Left lung (tissue), 10 donors: Measurements from ENCODE around the gene PXK. TPM values are rescaled to one million over a fixed set of nuclear protein-coding genes. Genes with fewer than 3 reads are reported as not detected.
"Not testable (repeated sequence)": the region's sequence is repeated elsewhere in the genome, so short reads cannot be mapped to it uniquely, and the experiment has no call there.

Source experiments
- ATAC-seq: fragments of 200-7000 bp; cut with Tn5 transposase; one replicate; pipeline ENCODE4 v1.9.1; 2020; ENCODE audit warnings: moderate library complexity
- DNase-seq, 4 donors: peaks; one replicate each; pipeline ENCODE4 v3.0.0-alpha.2; 2013 to 2020
- H3K27ac ChIP-seq, 2 donors: fragments of 200-600 bp; sonication (generic) in 1 of 2; one replicate each; pipeline versions ENCODE4 v1.5.0 to v1.8.0; 2020 to 2021
- H3K27me3 ChIP-seq, 2 donors: fragments of 200-600 bp; sonication (generic) in 1 of 2; one replicate each; pipeline versions ENCODE4 v1.5.0 to v1.8.0; 2020 to 2021
- H3K36me3 ChIP-seq, 2 donors: fragments of 200-600 bp; sonication (generic) in 1 of 2; one replicate each; pipeline versions ENCODE4 v1.5.0 to v1.8.0; 2020 to 2021
- H3K4me1 ChIP-seq, 2 donors: fragments of 200-600 bp; one replicate each; pipeline ENCODE4 v1.8.0; 2021
- H3K4me3 ChIP-seq, 2 donors: fragments of 200-600 bp; sonication (generic) in 1 of 2; one replicate each; pipeline versions ENCODE4 v1.5.0 to v1.8.0; 2020 to 2021; ENCODE audit warnings: mild to moderate bottlenecking in 1 of 2
- H3K9me3 ChIP-seq, 2 donors: fragments of 200-600 bp; sonication (generic) in 1 of 2; one replicate each; pipeline versions ENCODE4 v1.5.0 to v1.8.0; 2020 to 2021
- intact Hi-C, 2 donors: fragments of 100-400 bp; cut with DNase I; formaldehyde crosslinking; loops; one replicate each; pipeline versions ENCODE4 v1.11.2 to v1.14.2; 2022
- polyA plus RNA-seq, 6 donors: library from polyadenylated mRNA; unstranded; fragments of 120-200 nt; gene quantifications; one replicate each; pipeline ENCODE4 v1.2.1, GENCODE V29; 2013; ENCODE audit not compliant: insufficient read length in 6 of 6
- total RNA-seq, 2 donors: library from RNA; stranded (reverse); fragmentation: NEBNext Ultra II Directional; extraction: Animal tissue kit (Norgen Biotek cat#: 25700); gene quantifications; one replicate each; pipeline ENCODE4 v1.2.1, GENCODE V29; 2021
- TF ChIP-seq, protein P1 (sequence below), 2 donors: fragments of 200-600 bp; sonication (generic) in 1 of 2; IDR thresholded peaks; one replicate each; pipeline versions ENCODE4 v1.5.0 to v1.8.0; 2021; ENCODE audit warnings: antibody characterized with exemption in 2 of 2
- donor health status: DM: no; HTN: yes; CAD: no.
- donor health status: DM: no; HTN: no; CAD: no.

The PXK gene
- total and polyA plus RNA-seq, 8 donors: 19.0 to 42.3 (median 34.0) TPM

DNA sequence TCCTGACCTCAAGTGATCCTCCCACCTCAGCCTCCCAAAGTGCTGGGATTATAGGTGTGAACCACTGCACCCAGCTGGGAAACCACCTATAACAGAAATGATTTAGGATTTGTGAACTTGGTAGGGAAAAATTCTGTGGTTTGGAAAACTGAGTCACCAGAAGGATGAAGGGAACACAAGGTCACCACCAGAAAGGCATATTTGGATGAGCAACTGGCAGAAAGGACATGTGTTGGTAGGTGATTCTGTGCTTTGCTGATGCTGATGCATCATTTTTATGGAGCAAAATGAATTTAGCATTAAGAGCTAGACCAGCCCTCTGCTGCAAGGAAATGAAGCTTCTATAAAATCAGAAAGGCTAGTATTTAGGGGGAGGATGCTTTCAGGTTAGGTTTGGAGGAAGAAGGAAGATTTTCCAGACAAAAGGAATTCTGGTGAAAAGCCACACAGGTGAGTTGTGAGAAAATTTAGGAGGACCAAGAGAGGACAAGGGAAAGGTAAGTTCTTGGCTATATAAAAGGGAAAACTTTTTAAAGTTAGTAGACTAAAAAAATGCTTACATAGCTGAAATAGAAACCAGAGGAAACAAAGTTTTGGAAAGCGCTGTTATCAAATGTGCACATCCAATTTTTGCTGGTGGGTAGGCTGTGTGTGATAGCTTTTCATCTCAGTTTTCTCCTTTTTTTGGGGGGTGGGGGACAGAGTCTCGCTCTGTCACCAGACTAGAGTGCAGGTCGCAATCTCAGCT lies 3.6 kb downstream of the PXK start:
- Histone ChIP-seq H3K4me1 (peaks cover 3 to 42% of the 10 kb centered on the region in 2 donors), H3K27me3 (no peaks in the 10 kb centered on the region), H3K36me3 (peaks cover 0 to 10% of the 10 kb centered on the region in 2 donors), H3K4me3 (no peak overlapping the region), H3K9me3 (no peaks in the 10 kb centered on the region), H3K27ac (peak overlapping the region in 1 of 2 donors; percentile 92)
- no peak for DNase-seq
- ATAC-seq: no peak
- TF ChIP-seq, protein P1, sequence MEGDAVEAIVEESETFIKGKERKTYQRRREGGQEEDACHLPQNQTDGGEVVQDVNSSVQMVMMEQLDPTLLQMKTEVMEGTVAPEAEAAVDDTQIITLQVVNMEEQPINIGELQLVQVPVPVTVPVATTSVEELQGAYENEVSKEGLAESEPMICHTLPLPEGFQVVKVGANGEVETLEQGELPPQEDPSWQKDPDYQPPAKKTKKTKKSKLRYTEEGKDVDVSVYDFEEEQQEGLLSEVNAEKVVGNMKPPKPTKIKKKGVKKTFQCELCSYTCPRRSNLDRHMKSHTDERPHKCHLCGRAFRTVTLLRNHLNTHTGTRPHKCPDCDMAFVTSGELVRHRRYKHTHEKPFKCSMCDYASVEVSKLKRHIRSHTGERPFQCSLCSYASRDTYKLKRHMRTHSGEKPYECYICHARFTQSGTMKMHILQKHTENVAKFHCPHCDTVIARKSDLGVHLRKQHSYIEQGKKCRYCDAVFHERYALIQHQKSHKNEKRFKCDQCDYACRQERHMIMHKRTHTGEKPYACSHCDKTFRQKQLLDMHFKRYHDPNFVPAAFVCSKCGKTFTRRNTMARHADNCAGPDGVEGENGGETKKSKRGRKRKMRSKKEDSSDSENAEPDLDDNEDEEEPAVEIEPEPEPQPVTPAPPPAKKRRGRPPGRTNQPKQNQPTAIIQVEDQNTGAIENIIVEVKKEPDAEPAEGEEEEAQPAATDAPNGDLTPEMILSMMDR (IDR thresholded peaks at IDR 0.05): no peak
- intact Hi-C loops: no loop called here

DNA sequence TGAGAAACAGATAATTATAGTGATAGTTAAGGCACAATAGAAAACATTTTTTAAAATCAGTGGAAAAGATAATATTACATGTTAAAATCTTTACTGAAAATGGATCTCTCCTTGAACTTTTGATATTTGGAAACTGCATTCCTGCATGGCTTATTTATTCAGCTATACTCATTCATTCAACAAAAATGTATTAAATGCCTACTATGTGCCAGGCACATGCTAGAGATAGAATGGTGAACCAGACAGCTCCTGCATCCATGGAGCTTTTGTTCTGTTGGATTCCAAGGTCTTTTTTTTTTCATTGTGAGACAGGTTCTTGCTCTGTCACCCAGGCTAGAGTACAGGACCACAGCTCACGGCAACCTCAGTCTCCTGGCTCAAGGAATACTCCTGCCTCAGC lies 4.5 kb downstream of the PXK start:
- DNase-seq (no peak), ATAC-seq (no peak)
- peaks cover 0 to 17% of the 10 kb centered on the region in 2 donors for H3K36me3 ChIP-seq
- no peaks in the 10 kb centered on the region for H3K9me3 ChIP-seq
- no peak overlapping the region for H3K27ac ChIP-seq
- TF ChIP-seq, protein P1 (IDR thresholded peaks at IDR 0.05): no peak
- H3K4me1 ChIP-seq: peaks cover 2 to 37% of the 10 kb centered on the region in 2 donors
- no peaks in the 10 kb centered on the region for H3K27me3 ChIP-seq
- intact Hi-C loops: no loop called here
- no peak overlapping the region for H3K4me3 ChIP-seq

DNA sequence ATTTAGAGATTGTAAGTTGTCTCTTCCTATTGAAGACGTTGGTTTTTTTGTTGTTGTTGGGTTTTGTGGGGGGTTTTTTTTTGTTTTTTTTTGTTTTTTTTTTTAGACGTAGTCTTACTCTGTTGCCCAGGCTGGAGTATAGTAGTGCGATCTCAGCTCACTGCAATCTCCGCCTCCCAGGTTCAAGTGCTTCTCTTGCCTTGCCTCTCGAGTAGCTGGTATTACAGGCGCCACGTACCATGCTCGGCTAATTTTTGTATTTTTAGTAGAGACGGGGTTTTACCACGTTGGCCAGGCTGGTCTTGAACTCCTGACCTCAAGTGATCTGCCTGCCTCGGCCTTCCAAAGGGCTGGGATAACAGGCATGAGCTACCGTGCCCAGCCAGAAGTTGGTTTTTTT lies 6.5 kb downstream of the PXK start:
- H3K4me3 ChIP-seq, H3K27ac ChIP-seq, intact Hi-C loops, ATAC-seq, H3K27me3 ChIP-seq, DNase-seq, H3K9me3 ChIP-seq: not testable (repeated sequence)
- H3K4me1 ChIP-seq: peaks cover 0 to 30% of the 10 kb centered on the region in 2 donors
- H3K36me3 ChIP-seq: peaks cover 0 to 19% of the 10 kb centered on the region in 2 donors

DNA sequence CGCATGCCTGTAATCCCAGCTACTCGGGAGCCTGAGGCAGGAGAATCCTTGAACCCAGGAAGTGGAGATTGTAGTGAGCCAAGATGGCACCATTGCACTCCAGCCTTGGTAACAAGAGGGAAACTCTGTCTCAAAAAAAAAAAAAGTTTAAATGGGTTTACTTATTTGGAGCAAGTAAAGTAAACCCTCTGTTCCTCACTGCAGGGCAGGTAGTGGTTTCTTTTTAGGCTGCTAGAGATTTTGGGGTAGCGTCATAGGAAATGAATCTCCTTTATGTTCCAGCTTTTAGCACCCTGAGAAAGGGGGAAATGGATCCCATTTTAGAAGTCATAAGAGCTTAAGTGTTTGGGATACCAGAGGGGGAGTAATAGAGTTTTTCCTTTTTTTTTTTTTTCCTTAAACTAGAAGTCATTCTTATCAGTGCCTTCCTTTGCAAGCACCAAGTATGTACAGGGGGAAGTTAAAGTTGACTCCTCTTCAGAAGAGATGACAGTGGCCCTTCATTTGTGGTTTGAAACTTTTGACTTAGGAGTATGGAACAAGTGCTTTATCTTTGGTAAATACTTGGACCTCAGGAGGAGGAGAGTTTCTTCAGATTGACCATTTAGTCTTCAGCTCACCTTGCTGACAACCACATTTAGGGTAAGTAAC lies 8.0 kb downstream of the PXK start:
- ATAC-seq: no peak
- TF ChIP-seq, protein P1 (IDR thresholded peaks at IDR 0.05): no peak

DNA sequence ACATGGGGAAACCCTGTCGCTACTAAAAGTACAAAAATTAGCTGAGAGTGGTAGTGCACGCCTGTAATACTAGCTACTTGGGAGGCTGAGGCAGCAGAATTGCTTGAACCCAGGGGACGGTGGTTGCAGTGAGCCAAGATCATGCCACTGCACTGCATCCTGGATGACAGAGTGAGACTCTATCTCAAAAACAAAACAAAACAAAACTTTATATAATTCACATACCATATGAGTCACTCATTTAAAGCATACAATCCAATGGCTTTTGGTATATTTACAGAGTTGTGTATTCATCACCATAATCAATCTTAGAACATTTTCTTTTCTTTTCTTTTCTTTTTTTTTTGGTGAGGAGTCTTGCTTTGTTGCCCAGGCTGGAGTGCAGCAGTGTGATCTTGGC lies 8.7 kb downstream of the PXK start:
- no peak overlapping the region for H3K4me3 ChIP-seq
- no peak overlapping the region for H3K27ac ChIP-seq
- TF ChIP-seq, protein P1 (IDR thresholded peaks at IDR 0.05): no peak
- intact Hi-C loops: no loop called here
- no peak for DNase-seq
- ATAC-seq: no peak
- H3K4me1 ChIP-seq: peaks cover 0 to 17% of the 10 kb centered on the region in 2 donors
- no peaks in the 10 kb centered on the region for H3K9me3 ChIP-seq
- peaks cover 0 to 19% of the 10 kb centered on the region in 2 donors for H3K36me3 ChIP-seq
- no peaks in the 10 kb centered on the region for H3K27me3 ChIP-seq

More for the DNA sequence above, 8.0 kb downstream of the PXK start:
- Histone ChIP-seq H3K4me3 (no peak overlapping the region), H3K27me3 (no peaks in the 10 kb centered on the region), H3K4me1 (peaks cover 0 to 23% of the 10 kb centered on the region in 2 donors), H3K27ac (no peak overlapping the region), H3K9me3 (no peaks in the 10 kb centered on the region), H3K36me3 (peaks cover 0 to 19% of the 10 kb centered on the region in 2 donors)
- intact Hi-C loops: no loop called here
- no peak for DNase-seq
